ENCODE measurements around the gene SLC22A17. TPM values are rescaled to one million over a fixed set of nuclear protein-coding genes. Genes with fewer than 3 reads are reported as not detected.
A peak's percentile ranks its signal among the peaks of the same experiment; 100 is the strongest.

Gene SLC22A17
- total and polyA plus RNA-seq, 2 of the 13 experiments (the other 11 are each of a cell fraction or from before 2014, with no cell fraction given) = 0.95 to 1.1 TPM

DNA sequence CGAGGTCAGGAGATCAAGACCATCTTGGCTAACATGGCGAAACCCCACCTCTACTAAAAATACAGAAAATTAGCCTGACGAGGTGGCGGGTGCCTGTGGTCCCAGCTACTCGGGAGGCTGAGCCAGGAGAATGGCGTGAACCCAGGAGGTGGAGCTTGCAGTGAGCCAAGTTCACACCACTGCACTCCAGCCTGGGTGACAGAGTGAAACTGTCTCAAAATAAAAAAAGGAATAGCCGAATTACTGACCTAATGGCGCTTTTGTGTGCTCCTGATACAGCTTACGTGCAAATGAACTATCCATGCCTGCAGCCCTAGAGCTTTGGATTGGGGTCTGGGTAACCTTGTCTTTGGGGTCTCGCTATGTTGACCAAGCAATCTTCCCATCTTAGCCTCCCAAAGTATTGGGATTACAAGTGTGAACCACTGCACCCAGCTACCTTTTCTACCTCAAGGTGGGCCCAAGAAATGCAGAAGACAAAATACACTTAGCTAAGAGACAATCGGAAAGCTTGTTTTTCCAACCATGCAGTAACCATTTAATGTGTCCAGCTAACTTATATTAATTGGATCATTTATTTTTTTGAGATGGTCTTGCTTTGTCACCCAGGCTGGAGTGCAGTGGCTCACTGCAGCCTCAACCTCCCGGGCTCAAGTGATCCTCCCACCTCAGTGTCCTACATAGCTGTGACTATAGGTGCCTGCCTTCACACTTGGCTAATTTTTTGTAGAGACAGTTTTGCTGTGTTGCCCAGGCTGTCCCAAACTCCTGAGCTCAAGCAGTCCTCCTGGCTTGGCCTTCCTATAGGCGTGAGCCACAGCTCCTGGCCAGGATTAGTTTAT lies 26.0 kb downstream of the SLC22A17 start (continued):
- TF ChIP-seq, protein P1, sequence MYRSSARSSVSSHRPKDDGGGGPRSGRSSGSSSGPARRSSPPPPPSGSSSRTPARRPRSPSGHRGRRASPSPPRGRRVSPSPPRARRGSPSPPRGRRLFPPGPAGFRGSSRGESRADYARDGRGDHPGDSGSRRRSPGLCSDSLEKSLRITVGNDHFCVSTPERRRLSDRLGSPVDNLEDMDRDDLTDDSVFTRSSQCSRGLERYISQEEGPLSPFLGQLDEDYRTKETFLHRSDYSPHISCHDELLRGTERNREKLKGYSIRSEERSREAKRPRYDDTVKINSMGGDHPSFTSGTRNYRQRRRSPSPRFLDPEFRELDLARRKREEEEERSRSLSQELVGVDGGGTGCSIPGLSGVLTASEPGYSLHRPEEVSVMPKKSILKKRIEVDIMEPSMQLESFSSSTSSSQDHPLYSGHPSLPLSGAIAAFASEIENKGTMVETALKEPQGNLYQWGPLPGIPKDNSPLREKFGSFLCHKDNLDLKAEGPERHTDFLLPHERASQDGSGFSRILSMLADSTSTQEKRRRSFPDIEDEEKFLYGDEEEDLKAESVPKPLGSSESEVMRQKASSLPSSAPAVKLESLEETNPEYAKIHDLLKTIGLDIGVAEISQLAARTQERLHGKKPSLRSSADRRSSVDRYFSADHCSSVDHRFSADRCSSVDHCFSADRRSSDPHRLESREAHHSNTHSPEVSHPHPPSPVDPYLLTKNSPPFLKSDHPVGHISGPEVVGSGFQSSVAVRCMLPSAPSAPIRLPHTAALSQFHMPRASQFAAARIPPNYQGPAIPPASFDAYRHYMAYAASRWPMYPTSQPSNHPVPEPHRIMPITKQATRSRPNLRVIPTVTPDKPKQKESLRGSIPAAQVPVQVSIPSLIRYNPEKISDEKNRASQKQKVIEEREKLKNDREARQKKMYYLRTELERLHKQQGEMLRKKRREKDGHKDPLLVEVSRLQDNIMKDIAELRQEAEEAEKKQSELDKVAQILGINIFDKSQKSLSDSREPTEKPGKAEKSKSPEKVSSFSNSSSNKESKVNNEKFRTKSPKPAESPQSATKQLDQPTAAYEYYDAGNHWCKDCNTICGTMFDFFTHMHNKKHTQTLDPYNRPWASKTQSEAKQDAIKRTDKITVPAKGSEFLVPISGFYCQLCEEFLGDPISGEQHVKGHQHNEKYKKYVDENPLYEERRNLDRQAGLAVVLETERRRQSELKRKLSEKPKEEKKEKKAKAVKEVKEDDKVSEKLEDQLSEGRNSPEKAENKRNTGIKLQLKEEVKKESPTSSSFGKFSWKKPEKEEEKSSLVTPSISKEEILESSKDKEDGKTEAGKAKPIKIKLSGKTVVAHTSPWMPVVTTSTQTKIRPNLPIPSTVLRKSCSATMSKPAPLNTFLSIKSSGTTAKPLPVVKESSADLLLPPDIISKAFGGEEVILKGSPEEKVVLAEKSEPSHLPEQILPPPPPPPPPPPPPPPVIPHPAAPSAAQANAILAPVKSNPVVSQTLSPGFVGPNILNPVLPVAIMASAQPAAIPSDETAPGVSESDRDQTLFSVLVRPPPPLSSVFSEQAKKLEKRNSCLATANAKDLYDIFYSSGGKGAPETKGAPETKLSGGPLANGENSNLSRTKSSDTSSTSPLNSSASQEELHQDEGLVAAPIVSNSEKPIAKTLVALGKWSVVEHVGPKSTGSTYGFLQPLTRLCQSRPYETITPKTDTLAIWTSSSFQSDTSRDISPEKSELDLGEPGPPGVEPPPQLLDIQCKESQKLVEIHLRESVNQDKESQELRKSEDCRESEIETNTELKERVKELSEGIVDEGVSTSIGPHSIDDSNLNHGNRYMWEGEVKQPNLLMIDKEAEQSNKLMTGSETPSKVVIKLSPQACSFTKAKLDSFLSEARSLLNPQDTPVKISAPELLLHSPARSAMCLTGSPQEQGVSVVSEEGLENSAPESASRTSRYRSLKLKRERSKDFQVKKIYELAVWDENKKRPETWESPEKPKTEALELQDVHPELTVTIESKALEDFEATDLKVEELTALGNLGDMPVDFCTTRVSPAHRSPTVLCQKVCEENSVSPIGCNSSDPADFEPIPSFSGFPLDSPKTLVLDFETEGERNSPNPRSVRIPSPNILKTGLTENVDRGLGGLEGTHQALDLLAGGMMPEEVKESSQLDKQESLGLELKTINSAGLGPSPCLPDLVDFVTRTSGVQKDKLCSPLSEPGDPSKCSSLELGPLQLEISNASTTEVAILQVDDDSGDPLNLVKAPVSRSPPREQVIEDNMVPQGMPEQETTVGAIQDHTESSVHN (CRISPR knock-in tag; IDR thresholded peaks at IDR 0.05) = peak; percentile 75; the same call in 1 of the 2 replicates
- TF ChIP-seq ONECUT2 (CRISPR knock-in tag; IDR thresholded peaks at IDR 0.05) (no peak), HDAC1 (CRISPR knock-in tag; IDR thresholded peaks at IDR 0.05) (no peak), NFE2L1 (CRISPR knock-in tag; IDR thresholded peaks at IDR 0.05; ENCODE audit: borderline replicate concordance) (no peak), MEIS1 (CRISPR knock-in tag; IDR thresholded peaks at IDR 0.05; ENCODE audit: borderline replicate concordance) (0 out of 2 replicates have a peak, but pooled peaks have one; percentile 67), RXRB (CRISPR knock-in tag; IDR thresholded peaks at IDR 0.05; ENCODE audit: borderline replicate concordance) (no peak; the same call in 1 of the 2 replicates), ZNF256 (CRISPR knock-in tag; conservative IDR thresholded peaks at IDR 0.05) (no peak), ZNF543 (CRISPR knock-in tag; IDR thresholded peaks at IDR 0.05) (peak; percentile 43; the same call in 1 of the 2 replicates), ZSCAN25 (CRISPR knock-in tag; IDR thresholded peaks at IDR 0.05) (no peak), KDM5A (IDR thresholded peaks at IDR 0.05; ENCODE audit: borderline replicate concordance, low read length) (no peak), PITX1 (CRISPR knock-in tag; IDR thresholded peaks at IDR 0.05) (peak; percentile 33), ZNF143 (CRISPR knock-in tag; IDR thresholded peaks at IDR 0.05) (no peak)
- TF ChIP-seq, protein P2, sequence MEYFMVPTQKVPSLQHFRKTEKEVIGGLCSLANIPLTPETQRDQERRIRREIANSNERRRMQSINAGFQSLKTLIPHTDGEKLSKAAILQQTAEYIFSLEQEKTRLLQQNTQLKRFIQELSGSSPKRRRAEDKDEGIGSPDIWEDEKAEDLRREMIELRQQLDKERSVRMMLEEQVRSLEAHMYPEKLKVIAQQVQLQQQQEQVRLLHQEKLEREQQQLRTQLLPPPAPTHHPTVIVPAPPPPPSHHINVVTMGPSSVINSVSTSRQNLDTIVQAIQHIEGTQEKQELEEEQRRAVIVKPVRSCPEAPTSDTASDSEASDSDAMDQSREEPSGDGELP (IDR thresholded peaks at IDR 0.05; ENCODE audit: borderline replicate concordance, low read depth) = no peak
- TF ChIP-seq, protein P3, sequence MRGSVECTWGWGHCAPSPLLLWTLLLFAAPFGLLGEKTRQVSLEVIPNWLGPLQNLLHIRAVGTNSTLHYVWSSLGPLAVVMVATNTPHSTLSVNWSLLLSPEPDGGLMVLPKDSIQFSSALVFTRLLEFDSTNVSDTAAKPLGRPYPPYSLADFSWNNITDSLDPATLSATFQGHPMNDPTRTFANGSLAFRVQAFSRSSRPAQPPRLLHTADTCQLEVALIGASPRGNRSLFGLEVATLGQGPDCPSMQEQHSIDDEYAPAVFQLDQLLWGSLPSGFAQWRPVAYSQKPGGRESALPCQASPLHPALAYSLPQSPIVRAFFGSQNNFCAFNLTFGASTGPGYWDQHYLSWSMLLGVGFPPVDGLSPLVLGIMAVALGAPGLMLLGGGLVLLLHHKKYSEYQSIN (CRISPR knock-in tag; IDR thresholded peaks at IDR 0.05; ENCODE audit: borderline replicate concordance) = no peak
- TF ChIP-seq, protein P4, sequence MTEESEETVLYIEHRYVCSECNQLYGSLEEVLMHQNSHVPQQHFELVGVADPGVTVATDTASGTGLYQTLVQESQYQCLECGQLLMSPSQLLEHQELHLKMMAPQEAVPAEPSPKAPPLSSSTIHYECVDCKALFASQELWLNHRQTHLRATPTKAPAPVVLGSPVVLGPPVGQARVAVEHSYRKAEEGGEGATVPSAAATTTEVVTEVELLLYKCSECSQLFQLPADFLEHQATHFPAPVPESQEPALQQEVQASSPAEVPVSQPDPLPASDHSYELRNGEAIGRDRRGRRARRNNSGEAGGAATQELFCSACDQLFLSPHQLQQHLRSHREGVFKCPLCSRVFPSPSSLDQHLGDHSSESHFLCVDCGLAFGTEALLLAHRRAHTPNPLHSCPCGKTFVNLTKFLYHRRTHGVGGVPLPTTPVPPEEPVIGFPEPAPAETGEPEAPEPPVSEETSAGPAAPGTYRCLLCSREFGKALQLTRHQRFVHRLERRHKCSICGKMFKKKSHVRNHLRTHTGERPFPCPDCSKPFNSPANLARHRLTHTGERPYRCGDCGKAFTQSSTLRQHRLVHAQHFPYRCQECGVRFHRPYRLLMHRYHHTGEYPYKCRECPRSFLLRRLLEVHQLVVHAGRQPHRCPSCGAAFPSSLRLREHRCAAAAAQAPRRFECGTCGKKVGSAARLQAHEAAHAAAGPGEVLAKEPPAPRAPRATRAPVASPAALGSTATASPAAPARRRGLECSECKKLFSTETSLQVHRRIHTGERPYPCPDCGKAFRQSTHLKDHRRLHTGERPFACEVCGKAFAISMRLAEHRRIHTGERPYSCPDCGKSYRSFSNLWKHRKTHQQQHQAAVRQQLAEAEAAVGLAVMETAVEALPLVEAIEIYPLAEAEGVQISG (CRISPR knock-in tag; IDR thresholded peaks at IDR 0.05) = no peak; the same call in 1 of the 2 replicates
